ENCODE results near the gene FOXR2.

GRCh38 chrX:55624403-55624802 is 1.2 kb downstream of the FOXR2 start:
- TF ChIP-seq POLR2A (IDR thresholded peaks at IDR 0.05): no peak
- TF ChIP-seq CTCF (IDR thresholded peaks at IDR 0.05 in 4 of 5, conservative IDR thresholded peaks at IDR 0.05 in 1 of 5): no peak

Data from gastrocnemius medialis (tissue), 4 donors.